ENCODE data around the gene CR1L.

DNA sequence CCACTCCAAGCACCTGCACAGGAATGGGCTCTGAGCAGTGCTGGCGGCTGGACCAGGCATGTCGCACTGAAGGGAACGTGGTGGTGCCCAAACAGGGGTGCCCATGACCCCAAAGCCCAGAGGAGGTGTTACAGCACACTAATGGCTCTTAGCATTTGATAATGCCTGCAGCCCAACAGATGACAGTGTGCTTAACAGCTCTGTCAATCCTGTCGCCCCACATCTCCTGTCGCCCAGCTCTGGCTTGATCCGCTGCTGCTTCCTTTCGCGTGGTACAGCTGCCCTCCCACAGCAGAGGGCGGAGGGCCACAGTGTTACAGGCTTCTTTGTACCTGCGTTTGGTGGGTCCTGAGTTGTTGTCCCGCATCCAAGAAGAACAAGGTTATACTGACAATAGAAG is 32.2 kb upstream of the CR1L start:
- TF ChIP-seq, protein P1, sequence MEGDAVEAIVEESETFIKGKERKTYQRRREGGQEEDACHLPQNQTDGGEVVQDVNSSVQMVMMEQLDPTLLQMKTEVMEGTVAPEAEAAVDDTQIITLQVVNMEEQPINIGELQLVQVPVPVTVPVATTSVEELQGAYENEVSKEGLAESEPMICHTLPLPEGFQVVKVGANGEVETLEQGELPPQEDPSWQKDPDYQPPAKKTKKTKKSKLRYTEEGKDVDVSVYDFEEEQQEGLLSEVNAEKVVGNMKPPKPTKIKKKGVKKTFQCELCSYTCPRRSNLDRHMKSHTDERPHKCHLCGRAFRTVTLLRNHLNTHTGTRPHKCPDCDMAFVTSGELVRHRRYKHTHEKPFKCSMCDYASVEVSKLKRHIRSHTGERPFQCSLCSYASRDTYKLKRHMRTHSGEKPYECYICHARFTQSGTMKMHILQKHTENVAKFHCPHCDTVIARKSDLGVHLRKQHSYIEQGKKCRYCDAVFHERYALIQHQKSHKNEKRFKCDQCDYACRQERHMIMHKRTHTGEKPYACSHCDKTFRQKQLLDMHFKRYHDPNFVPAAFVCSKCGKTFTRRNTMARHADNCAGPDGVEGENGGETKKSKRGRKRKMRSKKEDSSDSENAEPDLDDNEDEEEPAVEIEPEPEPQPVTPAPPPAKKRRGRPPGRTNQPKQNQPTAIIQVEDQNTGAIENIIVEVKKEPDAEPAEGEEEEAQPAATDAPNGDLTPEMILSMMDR (IDR thresholded peaks at IDR 0.05; ENCODE audit: low read length), result no peak
- TF ChIP-seq EZH2 (IDR thresholded peaks at IDR 0.05; ENCODE audit: borderline replicate concordance, low read length), result no peak
